Chondrocyte (in vitro differentiated cells): ENCODE data around the gene TYMP. TPM values are rescaled to one million over a fixed set of nuclear protein-coding genes. Genes with fewer than 3 reads are reported as not detected.

Source experiments
- DNase-seq: peaks from one replicate; pipeline ENCODE4 v3.0.0; 2021; ENCODE audit warnings: mixed read lengths, low spot score
- H3K27ac Mint-ChIP-seq: one replicate; pipeline ENCODE4 v1.8.0; 2021; ENCODE audit warnings: mild to moderate bottlenecking, moderate library complexity, mixed read lengths; ENCODE audit not compliant: unreplicated experiment
- H3K27me3 Mint-ChIP-seq: 2 replicates; pipeline ENCODE4 v1.8.0; 2021; ENCODE audit warnings: low read depth, mixed read lengths
- H3K36me3 Mint-ChIP-seq: 2 replicates; pipeline ENCODE4 v1.8.0; 2021; ENCODE audit warnings: low read depth, mixed read lengths
- H3K4me1 Mint-ChIP-seq: 2 replicates; pipeline ENCODE4 v1.8.0; 2021; ENCODE audit warnings: low read depth, mild to moderate bottlenecking, mixed read lengths
- H3K4me3 Mint-ChIP-seq: one replicate; pipeline ENCODE4 v1.8.0; 2021; ENCODE audit warnings: mild to moderate bottlenecking, moderate library complexity, mixed read lengths; ENCODE audit not compliant: unreplicated experiment
- H3K9me3 Mint-ChIP-seq: 2 replicates; pipeline ENCODE4 v1.8.0; 2021; ENCODE audit warnings: low read depth, mixed read lengths
- total RNA-seq: library from RNA; stranded (reverse); gene quantifications from 3 replicates; pipeline ENCODE4 v1.2.1, GENCODE V29; 2021
- TF ChIP-seq, protein P1 (sequence below): fragments of 200-600 bp; sonication (generic); IDR thresholded peaks from 2 replicates; pipeline ENCODE4 v1.5.0; 2021; ENCODE audit warnings: antibody characterized with exemption, mild to moderate bottlenecking, moderate library complexity

The TYMP gene
- total RNA-seq, 1 donor from 2014 or later: 39.5 TPM

DNA sequence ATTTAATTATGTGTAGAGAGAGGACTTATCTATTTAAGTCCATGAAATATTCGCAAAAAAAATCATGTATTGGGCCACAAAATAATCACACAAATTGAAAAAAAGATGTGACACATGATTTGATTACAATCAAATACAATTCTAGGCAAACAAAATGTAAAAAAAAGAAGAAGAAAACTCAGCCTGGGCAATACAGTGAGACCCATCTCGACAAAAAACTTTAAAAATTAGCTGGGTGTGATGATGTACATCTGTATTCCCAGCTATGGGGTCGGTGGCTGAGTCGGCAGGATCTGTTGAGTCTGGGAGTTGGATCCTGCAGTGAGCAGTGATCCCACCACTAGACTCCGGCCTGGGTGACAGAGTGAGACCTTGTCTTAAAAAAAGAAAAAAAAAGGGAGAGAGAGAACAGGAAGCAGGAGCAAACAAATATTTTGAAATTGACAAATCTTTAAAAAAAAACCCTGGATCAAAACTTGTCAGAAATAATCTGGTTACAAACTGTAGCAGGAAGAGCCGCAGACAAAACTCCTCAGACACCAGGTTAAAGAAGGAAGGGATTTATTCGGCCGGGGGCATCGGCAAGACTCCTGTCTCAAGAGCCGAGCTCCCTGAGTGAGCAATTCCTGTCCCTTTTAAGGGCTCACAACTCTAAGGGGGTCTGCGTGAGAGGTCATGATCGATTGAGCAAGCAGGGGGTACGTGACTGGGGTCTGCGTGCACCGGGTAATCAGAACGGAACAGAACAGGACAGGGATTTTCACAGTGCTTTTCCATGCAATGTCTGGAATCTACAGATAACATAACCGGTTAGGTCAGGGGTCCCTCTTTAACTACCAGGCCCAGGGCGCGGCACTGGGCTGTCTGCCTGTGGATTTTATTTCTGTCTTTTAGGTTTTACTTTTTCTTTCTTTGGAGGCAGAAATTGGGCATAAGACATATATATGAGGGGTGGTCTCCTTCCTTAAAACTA lies 3.3 kb upstream of the TYMP start:
- TF ChIP-seq, protein P1, sequence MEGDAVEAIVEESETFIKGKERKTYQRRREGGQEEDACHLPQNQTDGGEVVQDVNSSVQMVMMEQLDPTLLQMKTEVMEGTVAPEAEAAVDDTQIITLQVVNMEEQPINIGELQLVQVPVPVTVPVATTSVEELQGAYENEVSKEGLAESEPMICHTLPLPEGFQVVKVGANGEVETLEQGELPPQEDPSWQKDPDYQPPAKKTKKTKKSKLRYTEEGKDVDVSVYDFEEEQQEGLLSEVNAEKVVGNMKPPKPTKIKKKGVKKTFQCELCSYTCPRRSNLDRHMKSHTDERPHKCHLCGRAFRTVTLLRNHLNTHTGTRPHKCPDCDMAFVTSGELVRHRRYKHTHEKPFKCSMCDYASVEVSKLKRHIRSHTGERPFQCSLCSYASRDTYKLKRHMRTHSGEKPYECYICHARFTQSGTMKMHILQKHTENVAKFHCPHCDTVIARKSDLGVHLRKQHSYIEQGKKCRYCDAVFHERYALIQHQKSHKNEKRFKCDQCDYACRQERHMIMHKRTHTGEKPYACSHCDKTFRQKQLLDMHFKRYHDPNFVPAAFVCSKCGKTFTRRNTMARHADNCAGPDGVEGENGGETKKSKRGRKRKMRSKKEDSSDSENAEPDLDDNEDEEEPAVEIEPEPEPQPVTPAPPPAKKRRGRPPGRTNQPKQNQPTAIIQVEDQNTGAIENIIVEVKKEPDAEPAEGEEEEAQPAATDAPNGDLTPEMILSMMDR: no peak
- Mint-ChIP-seq H3K27ac (peak overlapping the region; percentile 74), H3K4me1 (peaks cover 31% of the 10 kb centered on the region), H3K36me3 (no peaks in the 10 kb centered on the region), H3K9me3 (no peaks in the 10 kb centered on the region), H3K4me3 (no peak overlapping the region), H3K27me3 (no peaks in the 10 kb centered on the region)
- no peak for DNase-seq

DNA sequence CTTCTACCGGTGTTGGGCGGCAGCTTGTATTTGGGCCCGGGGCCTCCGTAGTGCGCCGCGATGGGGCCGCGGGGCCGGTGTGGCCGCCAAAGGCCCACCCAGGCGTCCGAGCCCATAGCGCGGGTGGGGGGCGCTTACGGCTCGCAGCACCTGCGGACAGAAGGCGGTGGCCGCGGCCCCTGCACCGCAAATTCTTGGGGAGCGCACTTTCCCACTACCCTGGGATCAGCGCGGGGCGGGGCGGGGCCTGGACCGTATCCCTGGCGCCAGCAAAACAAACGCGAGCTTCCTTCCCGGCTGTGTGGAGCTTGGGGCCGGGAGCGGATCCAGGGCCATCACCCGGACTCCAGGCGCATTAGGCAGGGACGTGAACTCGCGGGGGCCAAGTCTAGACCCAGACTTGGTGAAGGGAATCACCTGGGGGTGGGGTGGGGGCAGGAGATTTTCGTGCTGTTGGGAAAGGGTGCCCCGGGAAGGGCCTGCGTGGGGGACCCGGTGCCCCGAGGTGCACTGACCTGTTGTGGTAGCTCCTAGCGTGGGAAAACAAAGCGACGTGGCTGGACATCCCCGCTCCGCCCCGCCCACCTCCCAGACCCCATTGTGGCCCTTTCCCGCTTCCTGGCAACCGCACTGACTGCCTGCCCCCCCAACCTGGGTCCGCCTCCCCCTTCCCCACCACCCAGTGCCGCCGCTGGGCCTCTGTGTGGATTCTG lies 2.3 kb upstream of the TYMP start:
- H3K27ac Mint-ChIP-seq: peak overlapping the region; percentile 51
- DNase-seq: no peak
- H3K9me3 Mint-ChIP-seq: no peaks in the 10 kb centered on the region
- peaks cover 41% of the 10 kb centered on the region for H3K4me1 Mint-ChIP-seq
- no peaks in the 10 kb centered on the region for H3K36me3 Mint-ChIP-seq
- TF ChIP-seq, protein P1: no peak
- H3K27me3 Mint-ChIP-seq: no peaks in the 10 kb centered on the region
- H3K4me3 Mint-ChIP-seq: peak overlapping the region; percentile 75

DNA sequence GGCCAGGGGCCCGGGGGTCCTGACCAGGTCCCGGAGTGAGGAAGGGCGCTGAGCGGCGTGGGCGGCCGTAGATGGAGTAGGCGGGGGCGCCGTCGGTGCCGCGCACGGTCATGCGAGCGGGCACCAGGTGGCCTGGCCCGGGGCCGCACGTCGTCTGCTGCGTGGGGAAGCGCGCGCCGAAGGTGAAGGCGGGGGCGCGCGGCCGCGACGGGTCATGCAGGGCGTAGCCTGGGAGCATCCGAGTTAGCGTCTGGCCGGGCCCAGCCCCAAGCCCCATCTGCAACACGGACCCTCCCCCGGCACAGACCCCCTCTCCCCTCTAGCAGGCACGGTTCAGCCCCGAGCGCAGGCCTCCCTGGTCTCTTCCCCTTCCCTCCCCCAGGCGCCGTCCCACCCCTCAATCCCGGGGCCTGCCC lies 1.7 kb upstream of the TYMP start:
- Mint-ChIP-seq H3K27me3 (no peaks in the 10 kb centered on the region), H3K27ac (no peak overlapping the region), H3K4me1 (peaks cover 47% of the 10 kb centered on the region), H3K4me3 (peak overlapping the region; percentile 75), H3K36me3 (no peaks in the 10 kb centered on the region), H3K9me3 (no peaks in the 10 kb centered on the region)
- no peak for DNase-seq
- TF ChIP-seq, protein P1: peak; percentile 19

DNA sequence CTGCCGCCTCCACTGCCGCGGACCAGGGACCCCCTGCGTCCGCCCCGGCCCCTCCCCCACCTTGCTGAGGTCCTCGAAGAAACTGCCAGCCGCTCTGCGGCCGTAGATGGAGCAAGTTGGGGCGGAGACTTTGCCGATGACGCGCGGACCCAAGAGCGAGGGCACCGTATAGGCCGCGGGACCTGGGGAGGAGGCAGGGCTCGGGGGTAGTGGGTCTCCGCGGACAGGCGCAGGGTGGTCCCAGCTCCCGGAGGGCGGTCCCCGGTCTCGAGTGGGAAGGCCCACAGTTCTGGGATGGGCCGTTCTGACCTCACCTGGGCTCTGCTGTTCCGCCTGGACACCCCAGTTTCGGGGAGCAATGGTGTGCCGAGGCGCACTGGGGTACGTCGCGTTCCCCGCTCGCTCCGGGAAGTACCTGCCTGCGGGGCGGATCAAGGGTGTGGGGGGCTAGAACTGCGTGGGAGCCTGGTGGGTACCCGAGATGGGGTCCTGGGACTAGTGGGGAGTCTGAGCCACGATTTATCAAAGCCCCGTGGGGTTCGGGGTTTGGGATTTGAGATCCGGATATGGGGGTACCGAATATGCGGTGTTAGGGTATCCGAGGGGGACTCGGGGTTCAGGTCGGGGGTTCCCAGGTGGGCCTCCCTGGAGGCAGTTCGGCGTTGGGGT lies 1.2 kb upstream of the TYMP start:
- Mint-ChIP-seq H3K27me3 (no peaks in the 10 kb centered on the region), H3K4me3 (peak overlapping the region; percentile 75), H3K27ac (peak overlapping the region; percentile 82), H3K9me3 (no peaks in the 10 kb centered on the region), H3K36me3 (no peaks in the 10 kb centered on the region), H3K4me1 (peaks cover 47% of the 10 kb centered on the region)
- TF ChIP-seq, protein P1: no peak
- DNase-seq: no peak

DNA sequence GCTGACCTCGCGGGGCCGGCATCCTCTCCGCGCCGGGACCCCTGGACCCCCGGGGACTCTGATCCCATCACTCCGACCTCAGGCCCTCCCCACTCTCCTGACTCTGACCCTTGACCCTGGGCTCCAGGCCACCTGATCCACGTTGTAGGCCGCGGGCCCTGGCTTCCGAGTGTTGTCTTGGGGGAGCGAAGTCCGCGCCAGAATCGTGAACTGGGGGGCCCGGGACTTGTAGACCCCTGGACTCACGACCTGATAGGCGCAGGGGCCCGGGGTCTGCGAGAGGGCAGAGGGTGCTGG lies 716 bp upstream of the TYMP start:
- H3K9me3 Mint-ChIP-seq: no peaks in the 10 kb centered on the region
- H3K27ac Mint-ChIP-seq: peak overlapping the region; percentile 82
- TF ChIP-seq, protein P1: no peak
- peak overlapping the region; percentile 75 for H3K4me3 Mint-ChIP-seq
- no peaks in the 10 kb centered on the region for H3K27me3 Mint-ChIP-seq
- H3K36me3 Mint-ChIP-seq: no peaks in the 10 kb centered on the region
- no peak for DNase-seq
- H3K4me1 Mint-ChIP-seq: peaks cover 47% of the 10 kb centered on the region
